ENCODE results near the gene APOBEC3H.

- TF ChIP-seq CTCF (conservative IDR thresholded peaks at IDR 0.05) (no peak), EZH2 (IDR thresholded peaks at IDR 0.05; ENCODE audit: low read depth) (no peak)
These were observed 6.4 kb downstream of the APOBEC3H start for GRCh38 chr22:39103431-39103830.
